ENCODE measurements around the gene ATAD2B.

DNA sequence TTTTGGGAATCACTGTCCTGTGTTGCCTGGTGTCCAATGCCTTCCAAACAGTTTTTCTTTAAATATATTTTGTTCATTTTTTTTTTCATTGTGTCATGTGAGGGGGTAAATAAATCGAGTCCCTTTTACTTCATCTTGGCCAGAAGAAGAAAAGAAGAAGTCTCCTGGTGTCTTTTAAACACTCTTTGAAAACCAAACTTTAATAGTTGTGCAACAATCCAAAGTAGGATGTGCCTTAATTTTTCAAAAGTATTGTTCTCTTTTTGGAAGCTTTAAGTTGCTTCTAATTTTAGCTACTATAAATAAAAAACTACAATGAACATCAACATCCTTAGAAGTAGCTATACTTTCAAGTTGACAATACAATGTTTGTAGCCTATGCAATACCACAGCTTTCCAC is 154.9 kb downstream of the ATAD2B start:
- TF ChIP-seq SIN3A (conservative IDR thresholded peaks at IDR 0.05 in 1 of 2, IDR thresholded peaks at IDR 0.05 in 1 of 2; ENCODE audit: low read depth in 1 of 2, low read length in 2 of 2): no peak
- TF ChIP-seq JUND (IDR thresholded peaks at IDR 0.05; ENCODE audit: low read length): no peak
- no peak for TF ChIP-seq JUN (IDR thresholded peaks at IDR 0.05; ENCODE audit: low read depth, low read length)
- TF ChIP-seq, protein P1, sequence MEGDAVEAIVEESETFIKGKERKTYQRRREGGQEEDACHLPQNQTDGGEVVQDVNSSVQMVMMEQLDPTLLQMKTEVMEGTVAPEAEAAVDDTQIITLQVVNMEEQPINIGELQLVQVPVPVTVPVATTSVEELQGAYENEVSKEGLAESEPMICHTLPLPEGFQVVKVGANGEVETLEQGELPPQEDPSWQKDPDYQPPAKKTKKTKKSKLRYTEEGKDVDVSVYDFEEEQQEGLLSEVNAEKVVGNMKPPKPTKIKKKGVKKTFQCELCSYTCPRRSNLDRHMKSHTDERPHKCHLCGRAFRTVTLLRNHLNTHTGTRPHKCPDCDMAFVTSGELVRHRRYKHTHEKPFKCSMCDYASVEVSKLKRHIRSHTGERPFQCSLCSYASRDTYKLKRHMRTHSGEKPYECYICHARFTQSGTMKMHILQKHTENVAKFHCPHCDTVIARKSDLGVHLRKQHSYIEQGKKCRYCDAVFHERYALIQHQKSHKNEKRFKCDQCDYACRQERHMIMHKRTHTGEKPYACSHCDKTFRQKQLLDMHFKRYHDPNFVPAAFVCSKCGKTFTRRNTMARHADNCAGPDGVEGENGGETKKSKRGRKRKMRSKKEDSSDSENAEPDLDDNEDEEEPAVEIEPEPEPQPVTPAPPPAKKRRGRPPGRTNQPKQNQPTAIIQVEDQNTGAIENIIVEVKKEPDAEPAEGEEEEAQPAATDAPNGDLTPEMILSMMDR (IDR thresholded peaks at IDR 0.05; ENCODE audit: control extremely low read depth in 1 of 3, insufficient read depth in 1 of 3, low read depth in 1 of 3, low read length in 3 of 3): no peak
- no peak for TF ChIP-seq MAFK (IDR thresholded peaks at IDR 0.05; ENCODE audit: low read depth, low read length)
- TF ChIP-seq ZNF274 (IDR thresholded peaks at IDR 0.05; ENCODE audit: borderline replicate concordance, extremely low read depth, low read length): no peak
- TF ChIP-seq TEAD4 (IDR thresholded peaks at IDR 0.05; ENCODE audit: low read depth, low read length): no peak
- TF ChIP-seq TAF1 (IDR thresholded peaks at IDR 0.05; ENCODE audit: low read depth, low read length): no peak
- TF ChIP-seq POLR2AphosphoS5 (IDR thresholded peaks at IDR 0.05; ENCODE audit: low read depth, low read length): no peak
- TF ChIP-seq POLR2A (IDR thresholded peaks at IDR 0.05; ENCODE audit: control extremely low read depth in 1 of 2, low read depth in 2 of 2, low read length in 2 of 2): no peak

All from H1 (cell line).